Motor neuron (in vitro differentiated cells): Measurements from ENCODE around the gene PARD3B. TPM values are rescaled to one million over a fixed set of nuclear protein-coding genes. Genes with fewer than 3 reads are reported as not detected.

ENCODE experiments used
- ATAC-seq, 8 experiments: fragments of 200-7000 bp; cut with Tn5 transposase; replicated peaks in 6 of 8; 2 replicates each; pipeline ENCODE4 v1.8.0; 2021; ENCODE audit warnings: mild to moderate bottlenecking in 8 of 8, moderate library complexity in 8 of 8
- H3K27ac ChIP-seq, 2 donors: fragments of 250-450 bp; sonication (Bioruptor Pico); 2 replicates each; pipeline ENCODE4 v1.9.0; 2021; ENCODE audit warnings: antibody characterized with exemption in 2 of 2, mild to moderate bottlenecking in 2 of 2, moderate library complexity in 1 of 2
- H3K4me1 ChIP-seq, 2 donors: fragments of 250-450 bp; sonication (Bioruptor Pico); replicated peaks in 1 of 2; 2 replicates each; pipeline ENCODE4 v1.6.1; 2021; ENCODE audit warnings: antibody characterized with exemption in 2 of 2, mild to moderate bottlenecking in 2 of 2, moderate library complexity in 1 of 2
- H3K4me3 ChIP-seq, 5 donors: fragments of 250-450 bp; sonication (Bioruptor Pico); 2 replicates each; pipeline ENCODE4 v1.9.0; 2021; ENCODE audit warnings: antibody characterized with exemption in 5 of 5, mild to moderate bottlenecking in 5 of 5, moderate library complexity in 4 of 5
- WGBS, 10 experiments: fragments of 450-650 bp; shearing (Covaris generic); methylation state at CpG; one replicate each; pipeline ENCODE4 v1.0.0; 2022; 5-methylcytosine and 5-hydroxymethylcytosine counted together
- in situ Hi-C, 9 experiments: fragments of 400-800 bp; cut with MboI; loops; one replicate each; pipeline ENCODE4 v1.15.0; 2021; ENCODE audit warnings: low sequenced_read_pairs in 9 of 9, low pct_unique_long_range_greater_than_20kb in 2 of 9; ENCODE audit not compliant: unreplicated experiment in 9 of 9
- total RNA-seq, 8 experiments: library from RNA; unstranded; fragments of 300-600 nt; gene quantifications; 2 replicates each; pipeline versions ENCODE4 v1.2.3 to v1.2.4, GENCODE V29; 2022

The PARD3B gene
- total RNA-seq, 8 experiments from 2014 or later, result 3.1 to 24.3 (median 10.4) TPM

GRCh38 chr2:204705243-204705932 is 160.1 kb downstream of the PARD3B start:
- no peak overlapping the region for H3K27ac ChIP-seq
- in situ Hi-C loops, result no loop called here
- WGBS, 10 experiments, result 0 to 100% (median 79%) methylated on average over 1 to 4 of the region's 4 CpGs
- H3K4me3 ChIP-seq, result no peak overlapping the region
- H3K4me1 ChIP-seq, result peaks cover 0 to 6% of the 10 kb centered on the region in 2 donors
- no peak for ATAC-seq

GRCh38 chr2:204706939-204707338 is 161.7 kb downstream of the PARD3B start:
- WGBS, 10 experiments, result 25 to 100% (median 53%) methylated on average over 1 to 2 of the region's 2 CpGs
- in situ Hi-C loops, result no loop called here
- no peak overlapping the region for H3K27ac ChIP-seq
- H3K4me3 ChIP-seq, result no peak overlapping the region
- peaks cover 0 to 6% of the 10 kb centered on the region in 2 donors for H3K4me1 ChIP-seq
- ATAC-seq, result peak in 5 of 8 experiments; percentile 34 to 100 (median 60)

GRCh38 chr2:204713211-204713610 is 167.9 kb downstream of the PARD3B start:
- ATAC-seq, result no peak
- H3K4me3 ChIP-seq, result no peak overlapping the region
- 63 to 100% (median 82%) methylated on average over 1 to 5 of the region's 5 CpGs for WGBS, 10 experiments
- in situ Hi-C loops, result no loop called here
- no peaks in the 10 kb centered on the region for H3K4me1 ChIP-seq
- H3K27ac ChIP-seq, result no peak overlapping the region

- Histone ChIP-seq H3K27ac (no peak overlapping the region), H3K4me3 (no peak overlapping the region), H3K4me1 (no peaks in the 10 kb centered on the region)
- WGBS, 10 experiments, result 46 to 100% (median 80%) methylated on average over 2 of the region's 2 CpGs
- peak in 1 of 8 experiments; percentile 32 for ATAC-seq
- in situ Hi-C loops, result no loop called here
These were observed 170.1 kb downstream of the PARD3B start for GRCh38 chr2:204715361-204715760.

GRCh38 chr2:204717591-204717990 is 172.3 kb downstream of the PARD3B start:
- in situ Hi-C loops, result no loop called here
- 71 to 100% (median 98%) methylated on average over 1 to 2 of the region's 3 CpGs; no CpG with 5 or more reads in 2 of the 10 experiments for WGBS, 10 experiments
- no peak overlapping the region for H3K27ac ChIP-seq

GRCh38 chr2:204718607-204719006 is 173.3 kb downstream of the PARD3B start:
- 73 to 100% (median 96%) methylated on average over 1 to 3 of the region's 3 CpGs; no CpG with 5 or more reads in 2 of the 10 experiments for WGBS, 10 experiments
- ATAC-seq, result no peak
- H3K27ac ChIP-seq, result no peak overlapping the region
- no peak overlapping the region for H3K4me3 ChIP-seq
- H3K4me1 ChIP-seq, result no peaks in the 10 kb centered on the region
- in situ Hi-C loops, result no loop called here

More at GRCh38 chr2:204717591-204717990, 172.3 kb downstream of the PARD3B start:
- Histone ChIP-seq H3K4me1 (no peaks in the 10 kb centered on the region), H3K4me3 (no peak overlapping the region)
- no peak for ATAC-seq

GRCh38 chr2:204720874-204721273 is 175.6 kb downstream of the PARD3B start:
- peaks cover 0 to 3% of the 10 kb centered on the region in 2 donors for H3K4me1 ChIP-seq
- no peak overlapping the region for H3K4me3 ChIP-seq
- 74 to 100% (median 94%) methylated on average over 1 to 2 of the region's 2 CpGs; no CpG with 5 or more reads in 2 of the 10 experiments for WGBS, 10 experiments
- ATAC-seq, result no peak
- no peak overlapping the region for H3K27ac ChIP-seq
- in situ Hi-C loops, result no loop called here

GRCh38 chr2:204722207-204722606 is 176.9 kb downstream of the PARD3B start:
- Histone ChIP-seq H3K4me3 (no peak overlapping the region), H3K27ac (no peak overlapping the region), H3K4me1 (peaks cover 0 to 3% of the 10 kb centered on the region in 2 donors)
- 18 to 100% (median 89%) methylated on average over 1 to 3 of the region's 3 CpGs; no CpG with 5 or more reads in 2 of the 10 experiments for WGBS, 10 experiments
- in situ Hi-C loops, result no loop called here
- ATAC-seq, result no peak

- H3K4me3 ChIP-seq, result no peak overlapping the region
- in situ Hi-C loops, result no loop called here
- ATAC-seq, result no peak
- H3K4me1 ChIP-seq, result peaks cover 0 to 3% of the 10 kb centered on the region in 2 donors
- WGBS, 10 experiments, result 6 to 100% (median 83%) methylated on average over 1 to 2 of the region's 2 CpGs; no CpG with 5 or more reads in 3 of the 10 experiments
- H3K27ac ChIP-seq, result no peak overlapping the region
These were observed 177.4 kb downstream of the PARD3B start for GRCh38 chr2:204722691-204723090.

GRCh38 chr2:204725693-204726360 is 180.6 kb downstream of the PARD3B start:
- H3K27ac ChIP-seq, result no peak overlapping the region
- ATAC-seq, result no peak
- H3K4me3 ChIP-seq, result no peak overlapping the region
- WGBS, 10 experiments, result 50 to 100% (median 92%) methylated on average over 1 to 3 of the region's 3 CpGs; no CpG with 5 or more reads in 1 of the 10 experiments
- H3K4me1 ChIP-seq, result peaks cover 0 to 3% of the 10 kb centered on the region in 2 donors
- in situ Hi-C loops, result no loop called here

- H3K27ac ChIP-seq, result no peak overlapping the region
- ATAC-seq, result no peak
- no peak overlapping the region for H3K4me3 ChIP-seq
- in situ Hi-C loops, result no loop called here
- peaks cover 0 to 3% of the 10 kb centered on the region in 2 donors for H3K4me1 ChIP-seq
- 31 to 100% (median 69%) methylated on average over 1 to 3 of the region's 3 CpGs for WGBS, 10 experiments
These were observed 181.6 kb downstream of the PARD3B start for GRCh38 chr2:204726831-204727230.

- in situ Hi-C loops, result no loop called here
- Histone ChIP-seq H3K4me3 (no peak overlapping the region), H3K4me1 (peaks cover 0 to 3% of the 10 kb centered on the region in 2 donors), H3K27ac (no peak overlapping the region)
- ATAC-seq, result peak in 1 of 8 experiments; percentile 17
- 82 to 100% (median 92%) methylated on average over 1 to 3 of the region's 3 CpGs; no CpG with 5 or more reads in 2 of the 10 experiments for WGBS, 10 experiments
These were observed 182.1 kb downstream of the PARD3B start for GRCh38 chr2:204727368-204727767.

DNA sequence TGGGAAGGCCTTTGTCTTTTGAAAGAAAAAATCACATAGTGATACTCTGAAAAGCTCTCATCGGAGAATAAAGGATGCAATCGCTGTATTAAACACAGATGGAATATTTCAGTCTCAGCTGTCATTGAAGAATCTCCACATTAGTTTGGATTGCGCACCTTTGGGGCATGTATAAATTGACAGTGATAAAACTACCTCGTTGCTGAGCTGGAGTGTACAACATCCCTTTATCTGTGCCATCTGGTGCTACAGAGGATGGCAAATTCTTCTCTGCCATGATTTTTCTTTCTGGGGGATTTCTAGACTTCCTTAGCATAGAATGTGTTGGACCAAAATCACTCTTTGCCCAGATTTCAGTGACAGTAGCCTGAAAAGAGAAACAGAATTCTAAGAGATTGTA is 185.3 kb downstream of the PARD3B start:
- H3K4me1 ChIP-seq, result peaks cover 0 to 3% of the 10 kb centered on the region in 2 donors
- no peak overlapping the region for H3K4me3 ChIP-seq
- WGBS, 10 experiments, result 49 to 100% (median 80%) methylated on average over 2 to 4 of the region's 4 CpGs
- ATAC-seq, result no peak
- H3K27ac ChIP-seq, result no peak overlapping the region
- in situ Hi-C loops, result no loop called here
